Activated CD4-positive, alpha-beta T cell treated with anti-CD3 and anti-CD28 coated beads, Interleukin-2, amount 10 ng/mL, durations not matched to agents 24 days and 14 days (primary cell): ENCODE data around the gene SLC8A3. TPM values are rescaled to one million over a fixed set of nuclear protein-coding genes. Genes with fewer than 3 reads are reported as not detected.

ENCODE experiments used
- DNase-seq: peaks from one replicate; pipeline ENCODE4 v3.0.0; 2022
- H3K27ac Mint-ChIP-seq: one replicate; pipeline ENCODE4 v1.8.0; 2022; ENCODE audit warnings: mild to moderate bottlenecking, mixed read lengths
- H3K27me3 Mint-ChIP-seq: one replicate; pipeline ENCODE4 v1.8.0; 2022; ENCODE audit warnings: mixed read lengths
- H3K36me3 Mint-ChIP-seq: one replicate; pipeline ENCODE4 v1.8.0; 2022; ENCODE audit warnings: low read depth, mild to moderate bottlenecking, mixed read lengths
- H3K4me1 Mint-ChIP-seq: one replicate; pipeline ENCODE4 v1.8.0; 2021; ENCODE audit warnings: mixed read lengths
- H3K4me3 Mint-ChIP-seq: one replicate; pipeline ENCODE4 v1.8.0; 2022; ENCODE audit warnings: mild to moderate bottlenecking, moderate library complexity, mixed read lengths
- H3K9me3 Mint-ChIP-seq: one replicate; pipeline ENCODE4 v1.8.0; 2021; ENCODE audit warnings: mixed read lengths
- intact Hi-C: fragments of 100-400 bp; cut with micrococcal nuclease; formaldehyde crosslinking; loops from one replicate; pipeline ENCODE4 v1.15.1; 2023
- total RNA-seq: library from RNA; stranded (reverse); gene quantifications from 2 replicates; pipeline ENCODE4 v1.2.3, GENCODE V29; 2022

Gene SLC8A3
- total RNA-seq, 1 donor from 2014 or later = 0.79 TPM

- peak; percentile 63 for DNase-seq
- no peaks in the 10 kb centered on the region for H3K4me1 Mint-ChIP-seq
- no peak overlapping the region for H3K27ac Mint-ChIP-seq
- intact Hi-C loops = no loop called here
- no peaks in the 10 kb centered on the region for H3K9me3 Mint-ChIP-seq
- peaks cover 19% of the 10 kb centered on the region for H3K27me3 Mint-ChIP-seq
- no peaks in the 10 kb centered on the region for H3K36me3 Mint-ChIP-seq
- no peak overlapping the region for H3K4me3 Mint-ChIP-seq
These were observed 101.9 kb downstream of the SLC8A3 start for GRCh38 chr14:70086685-70087379.

- Mint-ChIP-seq H3K4me1 (no peaks in the 10 kb centered on the region), H3K27me3 (peaks cover 21% of the 10 kb centered on the region), H3K36me3 (no peaks in the 10 kb centered on the region), H3K27ac (no peak overlapping the region), H3K9me3 (no peaks in the 10 kb centered on the region), H3K4me3 (no peak overlapping the region)
- DNase-seq = no peak
- intact Hi-C loops = no loop called here
These were observed 104.5 kb downstream of the SLC8A3 start for GRCh38 chr14:70084226-70084625.

GRCh38 chr14:70082394-70082793, 106.4 kb downstream of the SLC8A3 start:
- Mint-ChIP-seq H3K27me3 (peaks cover 25% of the 10 kb centered on the region), H3K4me1 (no peaks in the 10 kb centered on the region), H3K36me3 (no peaks in the 10 kb centered on the region), H3K9me3 (no peaks in the 10 kb centered on the region), H3K4me3 (no peak overlapping the region), H3K27ac (no peak overlapping the region)
- intact Hi-C loops = no loop called here
- DNase-seq = no peak

- no peaks in the 10 kb centered on the region for H3K36me3 Mint-ChIP-seq
- no peaks in the 10 kb centered on the region for H3K4me1 Mint-ChIP-seq
- H3K27me3 Mint-ChIP-seq = peaks cover 25% of the 10 kb centered on the region
- H3K4me3 Mint-ChIP-seq = no peak overlapping the region
- no peak for DNase-seq
- no peak overlapping the region for H3K27ac Mint-ChIP-seq
- no peaks in the 10 kb centered on the region for H3K9me3 Mint-ChIP-seq
- intact Hi-C loops = no loop called here
These were observed 108.7 kb downstream of the SLC8A3 start for GRCh38 chr14:70080076-70080475.

- DNase-seq = no peak
- Mint-ChIP-seq H3K27ac (no peak overlapping the region), H3K27me3 (peaks cover 20% of the 10 kb centered on the region), H3K9me3 (no peaks in the 10 kb centered on the region), H3K4me1 (no peaks in the 10 kb centered on the region), H3K36me3 (no peaks in the 10 kb centered on the region), H3K4me3 (no peak overlapping the region)
- intact Hi-C loops = no loop called here
These were observed 110.4 kb downstream of the SLC8A3 start for GRCh38 chr14:70078329-70078728.

GRCh38 chr14:70077720-70078119, 111.0 kb downstream of the SLC8A3 start:
- Mint-ChIP-seq H3K4me1 (no peaks in the 10 kb centered on the region), H3K27ac (no peak overlapping the region), H3K36me3 (no peaks in the 10 kb centered on the region), H3K4me3 (no peak overlapping the region), H3K27me3 (peaks cover 21% of the 10 kb centered on the region), H3K9me3 (no peaks in the 10 kb centered on the region)
- no peak for DNase-seq
- intact Hi-C loops = no loop called here

GRCh38 chr14:70077005-70077404, 111.7 kb downstream of the SLC8A3 start:
- Mint-ChIP-seq H3K27me3 (peaks cover 18% of the 10 kb centered on the region), H3K27ac (no peak overlapping the region)
- intact Hi-C loops = no loop called here

GRCh38 chr14:70073924-70074566, 114.7 kb downstream of the SLC8A3 start:
- H3K4me3 Mint-ChIP-seq = no peak overlapping the region
- intact Hi-C loops = loop anchor here (1.0 kb wide), 1 partner anchor 256 kb away; no protein-coding TSS in a partner anchor
- DNase-seq = peak; percentile 83
- peaks cover 13% of the 10 kb centered on the region for H3K27me3 Mint-ChIP-seq
- no peaks in the 10 kb centered on the region for H3K9me3 Mint-ChIP-seq
- no peaks in the 10 kb centered on the region for H3K4me1 Mint-ChIP-seq
- H3K27ac Mint-ChIP-seq = no peak overlapping the region
- H3K36me3 Mint-ChIP-seq = no peaks in the 10 kb centered on the region

More at GRCh38 chr14:70077005-70077404, 111.7 kb downstream of the SLC8A3 start:
- Mint-ChIP-seq H3K9me3 (no peaks in the 10 kb centered on the region), H3K36me3 (no peaks in the 10 kb centered on the region), H3K4me1 (no peaks in the 10 kb centered on the region), H3K4me3 (no peak overlapping the region)
- DNase-seq = no peak

- Mint-ChIP-seq H3K4me3 (no peak overlapping the region), H3K9me3 (no peaks in the 10 kb centered on the region), H3K27ac (no peak overlapping the region), H3K4me1 (no peaks in the 10 kb centered on the region), H3K27me3 (peaks cover 14% of the 10 kb centered on the region), H3K36me3 (no peaks in the 10 kb centered on the region)
- intact Hi-C loops = no loop called here
- DNase-seq = no peak
These were observed 119.6 kb downstream of the SLC8A3 start for GRCh38 chr14:70069186-70069585.

- intact Hi-C loops = no loop called here
- no peak overlapping the region for H3K4me3 Mint-ChIP-seq
- H3K9me3 Mint-ChIP-seq = no peaks in the 10 kb centered on the region
- no peaks in the 10 kb centered on the region for H3K36me3 Mint-ChIP-seq
- H3K4me1 Mint-ChIP-seq = no peaks in the 10 kb centered on the region
- no peak for DNase-seq
- H3K27ac Mint-ChIP-seq = no peak overlapping the region
- H3K27me3 Mint-ChIP-seq = peaks cover 14% of the 10 kb centered on the region
These were observed 120.9 kb downstream of the SLC8A3 start for GRCh38 chr14:70067810-70068209.

GRCh38 chr14:70064136-70064865, 124.5 kb downstream of the SLC8A3 start:
- H3K9me3 Mint-ChIP-seq = no peaks in the 10 kb centered on the region
- DNase-seq = no peak
- no peaks in the 10 kb centered on the region for H3K36me3 Mint-ChIP-seq
- intact Hi-C loops = no loop called here
- H3K27me3 Mint-ChIP-seq = peaks cover 10% of the 10 kb centered on the region
- H3K4me1 Mint-ChIP-seq = no peaks in the 10 kb centered on the region
- no peak overlapping the region for H3K27ac Mint-ChIP-seq
- no peak overlapping the region for H3K4me3 Mint-ChIP-seq

GRCh38 chr14:70061108-70061507, 127.6 kb downstream of the SLC8A3 start:
- Mint-ChIP-seq H3K9me3 (no peaks in the 10 kb centered on the region), H3K4me1 (no peaks in the 10 kb centered on the region), H3K27ac (no peak overlapping the region), H3K4me3 (no peak overlapping the region), H3K27me3 (peaks cover 7% of the 10 kb centered on the region), H3K36me3 (no peaks in the 10 kb centered on the region)
- DNase-seq = no peak
- intact Hi-C loops = no loop called here

- Mint-ChIP-seq H3K27me3 (peaks cover 2% of the 10 kb centered on the region), H3K4me3 (no peak overlapping the region), H3K4me1 (no peaks in the 10 kb centered on the region), H3K27ac (no peak overlapping the region), H3K36me3 (no peaks in the 10 kb centered on the region), H3K9me3 (no peaks in the 10 kb centered on the region)
- DNase-seq = no peak
- intact Hi-C loops = no loop called here
These were observed 129.2 kb downstream of the SLC8A3 start for GRCh38 chr14:70059545-70059944.

- Mint-ChIP-seq H3K4me1 (no peaks in the 10 kb centered on the region), H3K4me3 (no peak overlapping the region), H3K27ac (no peak overlapping the region), H3K9me3 (peaks cover 3% of the 10 kb centered on the region), H3K27me3 (no peaks in the 10 kb centered on the region), H3K36me3 (no peaks in the 10 kb centered on the region)
- intact Hi-C loops = no loop called here
- no peak for DNase-seq
These were observed 131.1 kb downstream of the SLC8A3 start for GRCh38 chr14:70057519-70058136.
